GM13977 (cell line): ENCODE data around the gene MRPS6.

Source experiments
- DNase-seq: peaks from one replicate; pipeline ENCODE4 v3.0.0; 2012; ENCODE audit warnings: low spot score
- CTCF ChIP-seq: IDR thresholded peaks from 2 replicates; pipeline ENCODE4 v1.5.1; 2012; ENCODE audit warnings: mild to moderate bottlenecking, control low read depth; ENCODE audit not compliant: insufficient read depth; ENCODE audit errors: extremely low read depth, missing control alignments
- in situ Hi-C: fragments of 300-500 bp; cut with MboI; formaldehyde crosslinking; loops from one replicate; pipeline ENCODE4 v1.12.0; 2022; ENCODE audit warnings: low sequenced_read_pairs, low pct_unique_long_range_greater_than_20kb, mixed read lengths, inconsistent platforms; ENCODE audit not compliant: unreplicated experiment

The MRPS6 gene

GRCh38 chr21:34166468-34166867, 93.1 kb downstream of the MRPS6 start:
- TF ChIP-seq CTCF: no peak
- DNase-seq: no peak

GRCh38 chr21:34170886-34171285, 97.5 kb downstream of the MRPS6 start:
- no peak for DNase-seq
- in situ Hi-C loops: no loop called here
- TF ChIP-seq CTCF: no peak

More at GRCh38 chr21:34166468-34166867, 93.1 kb downstream of the MRPS6 start:
- in situ Hi-C loops: no loop called here

- no peak for TF ChIP-seq CTCF
- DNase-seq: no peak
- in situ Hi-C loops: no loop called here
Observed at GRCh38 chr21:34174470-34174869, 101.1 kb downstream of the MRPS6 start.

- in situ Hi-C loops: no loop called here
- DNase-seq: no peak
- TF ChIP-seq CTCF: no peak
Observed at GRCh38 chr21:34176448-34176847, 103.1 kb downstream of the MRPS6 start.

- no peak for DNase-seq
- TF ChIP-seq CTCF: no peak
- in situ Hi-C loops: no loop called here
Observed at GRCh38 chr21:34177919-34178567, 104.7 kb downstream of the MRPS6 start.

- in situ Hi-C loops: no loop called here
- DNase-seq: no peak
- TF ChIP-seq CTCF: no peak
Observed at GRCh38 chr21:34179204-34179935, 106.0 kb downstream of the MRPS6 start.
